Loucy (cell line): Measurements from ENCODE around the gene CRYGA.

Source experiments
- EZH2phosphoT487 ChIP-seq: fragments of 200-600 bp; IDR thresholded peaks from 2 replicates; pipeline ENCODE4 v1.6.1; 2018; ENCODE audit warnings: antibody characterized with exemption, mild to moderate bottlenecking, moderate library complexity, borderline replicate concordance
- TF ChIP-seq, protein P1 (sequence below): fragments of 200-600 bp; sonication (generic); conservative IDR thresholded peaks from 2 replicates; pipeline ENCODE4 v1.5.1; 2014; ENCODE audit warnings: mild to moderate bottlenecking, antibody characterized with exemption, low read length

DNA sequence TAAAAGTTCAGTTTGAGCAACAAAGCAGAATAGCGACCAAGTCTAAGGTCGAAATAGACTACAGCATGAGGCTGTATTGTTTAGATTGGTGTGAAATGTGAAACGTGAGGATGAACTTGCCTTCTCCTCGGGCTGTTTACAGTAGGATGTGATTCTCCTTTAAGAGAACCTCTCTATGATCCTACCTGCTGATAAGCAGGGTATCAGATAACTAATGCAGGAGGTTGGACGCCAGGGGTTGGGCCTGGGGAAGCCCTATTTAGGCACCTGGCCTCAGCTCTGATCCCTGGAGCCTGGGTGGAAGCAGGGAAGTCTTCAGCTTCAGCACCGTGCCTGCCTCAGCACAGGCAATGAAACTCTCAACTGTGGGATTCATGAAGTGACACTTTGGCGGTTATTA lies 50.4 kb downstream of the CRYGA start:
- TF ChIP-seq, protein P1, sequence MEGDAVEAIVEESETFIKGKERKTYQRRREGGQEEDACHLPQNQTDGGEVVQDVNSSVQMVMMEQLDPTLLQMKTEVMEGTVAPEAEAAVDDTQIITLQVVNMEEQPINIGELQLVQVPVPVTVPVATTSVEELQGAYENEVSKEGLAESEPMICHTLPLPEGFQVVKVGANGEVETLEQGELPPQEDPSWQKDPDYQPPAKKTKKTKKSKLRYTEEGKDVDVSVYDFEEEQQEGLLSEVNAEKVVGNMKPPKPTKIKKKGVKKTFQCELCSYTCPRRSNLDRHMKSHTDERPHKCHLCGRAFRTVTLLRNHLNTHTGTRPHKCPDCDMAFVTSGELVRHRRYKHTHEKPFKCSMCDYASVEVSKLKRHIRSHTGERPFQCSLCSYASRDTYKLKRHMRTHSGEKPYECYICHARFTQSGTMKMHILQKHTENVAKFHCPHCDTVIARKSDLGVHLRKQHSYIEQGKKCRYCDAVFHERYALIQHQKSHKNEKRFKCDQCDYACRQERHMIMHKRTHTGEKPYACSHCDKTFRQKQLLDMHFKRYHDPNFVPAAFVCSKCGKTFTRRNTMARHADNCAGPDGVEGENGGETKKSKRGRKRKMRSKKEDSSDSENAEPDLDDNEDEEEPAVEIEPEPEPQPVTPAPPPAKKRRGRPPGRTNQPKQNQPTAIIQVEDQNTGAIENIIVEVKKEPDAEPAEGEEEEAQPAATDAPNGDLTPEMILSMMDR = no peak
- no peak for TF ChIP-seq EZH2phosphoT487
